ENCODE results near the gene P4HA3. TPM values are rescaled to one million over a fixed set of nuclear protein-coding genes. Genes with fewer than 3 reads are reported as not detected.

The P4HA3 gene
- total RNA-seq, 1 experiment from 2014 or later: 0.52 TPM

DNA sequence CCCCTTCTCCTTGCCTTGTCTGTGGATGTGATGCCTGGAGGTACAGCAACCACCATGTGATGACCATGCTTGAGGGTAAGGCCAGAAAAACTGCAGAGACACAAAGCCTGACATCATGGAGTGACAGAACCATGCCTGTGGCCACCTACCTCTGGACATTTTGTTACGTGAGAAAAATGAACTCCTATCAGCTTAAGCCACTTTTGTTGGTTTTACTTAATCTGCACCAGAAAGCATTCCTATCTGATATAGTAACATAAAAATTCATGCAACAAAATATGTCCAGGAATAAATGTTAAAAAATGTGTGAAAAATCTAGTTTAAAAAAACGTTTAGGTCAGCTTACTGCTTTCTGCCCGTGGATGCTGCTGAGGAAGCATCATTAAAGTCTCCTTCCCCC lies 42.6 kb upstream of the P4HA3 start:
- POLR2A ChIA-PET (ENCODE audit: low non-redundant PET): no interaction called here
- CTCF ChIA-PET: no interaction called here
- Histone ChIP-seq H3K4me1 (ENCODE audit: insufficient read depth, low read length, poor library complexity, severe bottlenecking) (no peaks in the 10 kb centered on the region), H3K27ac (ENCODE audit: low read depth, low read length, poor library complexity, severe bottlenecking) (no peak overlapping the region), H3K27me3 (replicated peaks; ENCODE audit: insufficient read depth, low read depth, low read length, poor library complexity) (no peaks in the 10 kb centered on the region), H3K36me3 (ENCODE audit: insufficient read depth, low read length, poor library complexity, severe bottlenecking) (no peaks in the 10 kb centered on the region), H3K4me3 (ENCODE audit: low read depth, low read length, poor library complexity, severe bottlenecking) (no peak overlapping the region), H3K9me3 (ENCODE audit: low read depth, low read length, poor library complexity, severe bottlenecking) (no peaks in the 10 kb centered on the region)
- DNase-seq (ENCODE audit: low spot score): no peak
- TF ChIP-seq EZH2 (IDR thresholded peaks at IDR 0.05; ENCODE audit: borderline replicate concordance, low read depth, low read length, poor library complexity, severe bottlenecking): no peak
- TF ChIP-seq, protein P1, sequence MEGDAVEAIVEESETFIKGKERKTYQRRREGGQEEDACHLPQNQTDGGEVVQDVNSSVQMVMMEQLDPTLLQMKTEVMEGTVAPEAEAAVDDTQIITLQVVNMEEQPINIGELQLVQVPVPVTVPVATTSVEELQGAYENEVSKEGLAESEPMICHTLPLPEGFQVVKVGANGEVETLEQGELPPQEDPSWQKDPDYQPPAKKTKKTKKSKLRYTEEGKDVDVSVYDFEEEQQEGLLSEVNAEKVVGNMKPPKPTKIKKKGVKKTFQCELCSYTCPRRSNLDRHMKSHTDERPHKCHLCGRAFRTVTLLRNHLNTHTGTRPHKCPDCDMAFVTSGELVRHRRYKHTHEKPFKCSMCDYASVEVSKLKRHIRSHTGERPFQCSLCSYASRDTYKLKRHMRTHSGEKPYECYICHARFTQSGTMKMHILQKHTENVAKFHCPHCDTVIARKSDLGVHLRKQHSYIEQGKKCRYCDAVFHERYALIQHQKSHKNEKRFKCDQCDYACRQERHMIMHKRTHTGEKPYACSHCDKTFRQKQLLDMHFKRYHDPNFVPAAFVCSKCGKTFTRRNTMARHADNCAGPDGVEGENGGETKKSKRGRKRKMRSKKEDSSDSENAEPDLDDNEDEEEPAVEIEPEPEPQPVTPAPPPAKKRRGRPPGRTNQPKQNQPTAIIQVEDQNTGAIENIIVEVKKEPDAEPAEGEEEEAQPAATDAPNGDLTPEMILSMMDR (conservative IDR thresholded peaks at IDR 0.05; ENCODE audit: low read depth, low read length): no peak
- intact Hi-C loops (cut with micrococcal nuclease; ENCODE audit: unreplicated experiment): no loop called here
- no TSS peak for BruUV-seq (replicated peaks)

- no peak for DNase-seq (ENCODE audit: low spot score)
- no peaks in the 10 kb centered on the region for H3K4me1 ChIP-seq (ENCODE audit: insufficient read depth, low read length, poor library complexity, severe bottlenecking)
- intact Hi-C loops (cut with micrococcal nuclease; ENCODE audit: unreplicated experiment): no loop called here
- no peaks in the 10 kb centered on the region for H3K9me3 ChIP-seq (ENCODE audit: low read depth, low read length, poor library complexity, severe bottlenecking)
- H3K36me3 ChIP-seq (ENCODE audit: insufficient read depth, low read length, poor library complexity, severe bottlenecking): no peaks in the 10 kb centered on the region
- ChIA-PET POLR2A (ENCODE audit: low non-redundant PET) (no interaction called here), CTCF (no interaction called here)
- H3K4me3 ChIP-seq (ENCODE audit: low read depth, low read length, poor library complexity, severe bottlenecking): no peak overlapping the region
- no peak for TF ChIP-seq EZH2 (IDR thresholded peaks at IDR 0.05; ENCODE audit: borderline replicate concordance, low read depth, low read length, poor library complexity, severe bottlenecking)
- TF ChIP-seq, protein P1 (conservative IDR thresholded peaks at IDR 0.05; ENCODE audit: low read depth, low read length): no peak
- no peaks in the 10 kb centered on the region for H3K27me3 ChIP-seq (replicated peaks; ENCODE audit: insufficient read depth, low read depth, low read length, poor library complexity)
- no peak overlapping the region for H3K27ac ChIP-seq (ENCODE audit: low read depth, low read length, poor library complexity, severe bottlenecking)
- BruUV-seq (replicated peaks): no TSS peak
Measured at GRCh38 chr11:74347381-74347780, 35.9 kb upstream of the P4HA3 start.

GRCh38 chr11:74345420-74345819 lies 34.0 kb upstream of the P4HA3 start:
- no TSS peak for BruUV-seq (replicated peaks)
- Histone ChIP-seq H3K36me3 (ENCODE audit: insufficient read depth, low read length, poor library complexity, severe bottlenecking) (no peaks in the 10 kb centered on the region), H3K27ac (ENCODE audit: low read depth, low read length, poor library complexity, severe bottlenecking) (no peak overlapping the region), H3K27me3 (replicated peaks; ENCODE audit: insufficient read depth, low read depth, low read length, poor library complexity) (no peaks in the 10 kb centered on the region), H3K4me1 (ENCODE audit: insufficient read depth, low read length, poor library complexity, severe bottlenecking) (no peaks in the 10 kb centered on the region), H3K4me3 (ENCODE audit: low read depth, low read length, poor library complexity, severe bottlenecking) (no peak overlapping the region), H3K9me3 (ENCODE audit: low read depth, low read length, poor library complexity, severe bottlenecking) (no peaks in the 10 kb centered on the region)
- ChIA-PET CTCF (no interaction called here), POLR2A (ENCODE audit: low non-redundant PET) (no interaction called here)
- intact Hi-C loops (cut with micrococcal nuclease; ENCODE audit: unreplicated experiment): no loop called here
- DNase-seq (ENCODE audit: low spot score): no peak
- TF ChIP-seq, protein P1 (conservative IDR thresholded peaks at IDR 0.05; ENCODE audit: low read depth, low read length): no peak
- no peak for TF ChIP-seq EZH2 (IDR thresholded peaks at IDR 0.05; ENCODE audit: borderline replicate concordance, low read depth, low read length, poor library complexity, severe bottlenecking)

All from A673 (cell line).